CD4-positive, alpha-beta T cell treated with Interleukin-4 for 1 hour (primary cell): ENCODE results near the gene ATP5MG.

ENCODE experiments used
- DNase-seq, 2 donors: peaks; one replicate each; pipeline ENCODE4 v3.0.0-alpha.2; 2020 to 2022

ATP5MG gene

GRCh38 chr11:118442908-118443589 is 41.6 kb downstream of the ATP5MG start:
- DNase-seq = no peak

GRCh38 chr11:118443590-118444218 is 42.3 kb downstream of the ATP5MG start:
- DNase-seq = peak in 1 of 2 donors; percentile 33

GRCh38 chr11:118447423-118447822 is 46.0 kb downstream of the ATP5MG start:
- DNase-seq = no peak

GRCh38 chr11:118448294-118448693 is 46.9 kb downstream of the ATP5MG start:
- no peak for DNase-seq

- DNase-seq = no peak
Measured at GRCh38 chr11:118449316-118449918, 48.0 kb downstream of the ATP5MG start.

- no peak for DNase-seq
Measured at GRCh38 chr11:118450451-118450850, 49.0 kb downstream of the ATP5MG start.
